Measurements from ENCODE around the gene DCDC1. TPM values are rescaled to one million over a fixed set of nuclear protein-coding genes. Genes with fewer than 3 reads are reported as not detected.

The DCDC1 gene
- total RNA-seq, 1 experiment from 2014 or later: 1.5 TPM

DNA sequence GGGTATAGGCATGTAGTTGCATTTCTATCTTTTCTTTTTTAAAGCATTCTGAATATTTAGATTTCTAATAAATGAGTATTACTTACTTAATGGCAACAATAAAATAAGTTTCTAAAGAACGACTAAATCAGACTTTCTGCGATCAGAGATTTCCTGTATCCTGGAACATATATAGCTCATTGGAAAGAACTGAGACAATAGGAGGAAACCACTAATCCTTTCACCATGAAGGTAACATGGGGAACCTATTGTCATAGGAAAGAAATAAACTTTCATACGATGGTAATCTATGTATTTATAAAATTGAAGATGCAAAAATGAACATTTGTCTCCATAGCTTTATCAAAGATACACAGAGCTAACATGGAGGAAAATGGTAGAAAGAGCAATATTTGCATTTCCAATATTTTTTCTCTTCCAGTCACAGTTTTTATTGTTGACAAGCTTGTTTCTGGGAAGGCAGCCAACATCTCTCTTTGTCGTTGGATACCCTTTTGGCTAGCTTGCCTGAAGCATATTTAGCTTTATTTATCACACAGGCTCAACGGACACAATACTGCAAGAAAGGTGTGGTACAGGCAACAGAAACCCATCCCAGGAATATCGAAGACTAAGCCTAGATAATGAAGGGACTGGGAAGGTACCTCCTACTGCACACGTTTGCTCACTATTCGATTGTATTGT, 490.1 kb downstream of the DCDC1 start:
- Histone ChIP-seq H4K20me1 (ENCODE audit: insufficient read depth) (no peaks in the 10 kb centered on the region), H3K27ac (ENCODE audit: low read depth, low read length) (no peak overlapping the region), H3K4me3 (replicated peaks in 1 of 2; ENCODE audit: low read depth in 1 of 2, low read length in 2 of 2) (no peak overlapping the region), H3K36me3 (ENCODE audit: control insufficient read depth in 1 of 2, insufficient read depth in 2 of 2, low read length in 2 of 2) (no peaks in the 10 kb centered on the region), H3K9me3 (ENCODE audit: control insufficient read depth in 1 of 2, insufficient read depth in 1 of 2, low read depth in 1 of 2, low read length in 2 of 2) (no peaks in the 10 kb centered on the region), H3K4me2 (ENCODE audit: low read length) (no peak overlapping the region), H3K9ac (ENCODE audit: low read length) (no peak overlapping the region), H3K79me2 (ENCODE audit: insufficient read depth, low read length) (no peaks in the 10 kb centered on the region), H2AFZ (ENCODE audit: low read depth, low read length, poor library complexity, severe bottlenecking) (no peak overlapping the region), H3K4me1 (ENCODE audit: control insufficient read depth in 1 of 2, insufficient read depth in 2 of 2, low read length in 2 of 2) (no peaks in the 10 kb centered on the region), H3K9me2 (ENCODE audit: insufficient read depth) (no peaks in the 10 kb centered on the region), H3K27me3 (ENCODE audit: insufficient read depth, low read length) (peaks cover 43% of the 10 kb centered on the region)
- no TSS peak for BruUV-seq (replicated peaks)
- ChIA-PET POLR2A (no interaction called here), CTCF (no interaction called here), RAD21 (ENCODE audit: low non-redundant PET in 1 of 2, low total read pairs in 2 of 2, uncharacterized antibody in 2 of 2, unreplicated experiment in 2 of 2) (no interaction called here)
- intact Hi-C loops (cut with micrococcal nuclease): no loop called here
- DNase-seq (ENCODE audit: low read depth, low spot score): no peak
- no peak for TF ChIP-seq TCF7L2 (IDR thresholded peaks at IDR 0.05; ENCODE audit: borderline replicate concordance, extremely low read depth, insufficient read depth, insufficient read length)
- TF ChIP-seq CEBPB (IDR thresholded peaks at IDR 0.05; ENCODE audit: low read depth): no peak
- TF ChIP-seq ATF3 (IDR thresholded peaks at IDR 0.05): no peak
- TF ChIP-seq, protein P1, sequence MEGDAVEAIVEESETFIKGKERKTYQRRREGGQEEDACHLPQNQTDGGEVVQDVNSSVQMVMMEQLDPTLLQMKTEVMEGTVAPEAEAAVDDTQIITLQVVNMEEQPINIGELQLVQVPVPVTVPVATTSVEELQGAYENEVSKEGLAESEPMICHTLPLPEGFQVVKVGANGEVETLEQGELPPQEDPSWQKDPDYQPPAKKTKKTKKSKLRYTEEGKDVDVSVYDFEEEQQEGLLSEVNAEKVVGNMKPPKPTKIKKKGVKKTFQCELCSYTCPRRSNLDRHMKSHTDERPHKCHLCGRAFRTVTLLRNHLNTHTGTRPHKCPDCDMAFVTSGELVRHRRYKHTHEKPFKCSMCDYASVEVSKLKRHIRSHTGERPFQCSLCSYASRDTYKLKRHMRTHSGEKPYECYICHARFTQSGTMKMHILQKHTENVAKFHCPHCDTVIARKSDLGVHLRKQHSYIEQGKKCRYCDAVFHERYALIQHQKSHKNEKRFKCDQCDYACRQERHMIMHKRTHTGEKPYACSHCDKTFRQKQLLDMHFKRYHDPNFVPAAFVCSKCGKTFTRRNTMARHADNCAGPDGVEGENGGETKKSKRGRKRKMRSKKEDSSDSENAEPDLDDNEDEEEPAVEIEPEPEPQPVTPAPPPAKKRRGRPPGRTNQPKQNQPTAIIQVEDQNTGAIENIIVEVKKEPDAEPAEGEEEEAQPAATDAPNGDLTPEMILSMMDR (IDR thresholded peaks at IDR 0.05 in 2 of 3, conservative IDR thresholded peaks at IDR 0.05 in 1 of 3; ENCODE audit: borderline replicate concordance in 1 of 3, insufficient read depth in 1 of 3, low read depth in 2 of 3, low read length in 2 of 3): no peak
- no peak for TF ChIP-seq ZNF274 (IDR thresholded peaks at IDR 0.05; ENCODE audit: low read depth, low read length)
- no peak for TF ChIP-seq SIN3A (IDR thresholded peaks at IDR 0.05; ENCODE audit: low read depth)
- no peak for TF ChIP-seq YY1 (IDR thresholded peaks at IDR 0.05; ENCODE audit: extremely low read depth, insufficient replicate concordance, low read depth, low read length)
- no peak for TF ChIP-seq CBX3 (IDR thresholded peaks at IDR 0.05; ENCODE audit: low read depth)
- no peak for TF ChIP-seq RAD21 (IDR thresholded peaks at IDR 0.05; ENCODE audit: low read depth)
- no peak for TF ChIP-seq MAX (IDR thresholded peaks at IDR 0.05)
- ATAC-seq: no peak

All from HCT116 (cell line).